NB4 (cell line): ENCODE results near the gene HNRNPAB.
A peak's percentile ranks its signal among the peaks of the same experiment; 100 is the strongest.
"Not testable (repeated sequence)": the region's sequence is repeated elsewhere in the genome, so short reads cannot be mapped to it uniquely, and the experiment has no call there.

Experiments
- DNase-seq: peaks from one replicate; pipeline ENCODE4 v3.0.0; 2010; ENCODE audit warnings: low read depth
- H3K4me3 ChIP-seq: one replicate; pipeline ENCODE4 v1.5.1; 2011; ENCODE audit warnings: mild to moderate bottlenecking, low read depth, low read length, moderate library complexity
- CTCF ChIP-seq: IDR thresholded peaks from one replicate; pipeline ENCODE4 v1.5.1; 2012; ENCODE audit warnings: low read depth, low read length
- MAX ChIP-seq: IDR thresholded peaks from 2 replicates; pipeline ENCODE4 v1.6.1; 2011; ENCODE audit warnings: low read depth, low read length
- MYC ChIP-seq: IDR thresholded peaks from 2 replicates; pipeline ENCODE4 v1.6.1; 2011; ENCODE audit warnings: low read depth, low read length
- POLR2A ChIP-seq: IDR thresholded peaks from 2 replicates; pipeline ENCODE4 v1.6.1; 2011; ENCODE audit warnings: mild to moderate bottlenecking; ENCODE audit not compliant: insufficient read length; ENCODE audit errors: extremely low read depth

Gene HNRNPAB

DNA sequence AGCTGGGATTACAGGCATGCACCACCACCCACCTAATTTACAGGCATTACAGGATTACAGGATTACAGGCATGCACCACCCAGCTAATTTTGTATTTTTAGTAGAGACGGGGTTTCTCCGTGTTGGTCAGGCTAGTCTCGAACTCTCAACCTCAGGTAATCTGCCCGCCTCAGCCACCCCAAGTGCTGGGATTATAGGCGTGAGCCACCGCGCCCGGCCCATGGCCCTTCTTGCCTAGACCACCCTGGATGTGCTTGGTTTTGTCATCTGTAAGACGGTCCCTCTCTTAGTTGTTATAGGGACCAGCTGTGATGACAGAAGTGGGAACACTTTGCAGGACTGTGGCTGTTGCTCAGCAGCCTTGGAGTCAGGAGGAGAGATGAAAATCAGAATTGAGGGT lies 31.8 kb downstream of the HNRNPAB start:
- H3K4me3 ChIP-seq: no peak overlapping the region
- TF ChIP-seq POLR2A (no peak), MYC (no peak), CTCF (no peak), MAX (no peak)
- DNase-seq: no peak

DNA sequence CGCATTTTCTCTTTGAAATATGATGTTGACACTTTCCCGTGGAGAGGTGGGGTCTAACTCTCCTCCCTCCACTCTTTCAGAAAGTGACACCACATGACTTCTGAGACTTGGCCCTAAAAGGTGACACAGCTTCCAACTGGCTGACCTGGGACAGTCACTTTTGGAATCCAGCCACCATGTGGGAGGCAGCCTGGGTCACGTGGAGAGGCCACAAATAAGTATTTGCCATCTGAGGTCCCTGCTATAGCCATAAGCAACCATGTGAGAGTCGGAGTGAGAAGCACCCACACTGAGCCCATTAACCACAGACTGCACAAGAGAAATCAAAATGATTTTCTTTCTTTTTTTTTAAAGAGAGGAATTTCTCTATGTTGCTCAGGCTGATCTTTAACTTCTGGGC lies 32.3 kb downstream of the HNRNPAB start:
- no peak for DNase-seq
- 0 out of 2 replicates have a peak, but pooled peaks have one; percentile 7 for TF ChIP-seq MAX
- no peak for TF ChIP-seq POLR2A
- H3K4me3 ChIP-seq: no peak overlapping the region

DNA sequence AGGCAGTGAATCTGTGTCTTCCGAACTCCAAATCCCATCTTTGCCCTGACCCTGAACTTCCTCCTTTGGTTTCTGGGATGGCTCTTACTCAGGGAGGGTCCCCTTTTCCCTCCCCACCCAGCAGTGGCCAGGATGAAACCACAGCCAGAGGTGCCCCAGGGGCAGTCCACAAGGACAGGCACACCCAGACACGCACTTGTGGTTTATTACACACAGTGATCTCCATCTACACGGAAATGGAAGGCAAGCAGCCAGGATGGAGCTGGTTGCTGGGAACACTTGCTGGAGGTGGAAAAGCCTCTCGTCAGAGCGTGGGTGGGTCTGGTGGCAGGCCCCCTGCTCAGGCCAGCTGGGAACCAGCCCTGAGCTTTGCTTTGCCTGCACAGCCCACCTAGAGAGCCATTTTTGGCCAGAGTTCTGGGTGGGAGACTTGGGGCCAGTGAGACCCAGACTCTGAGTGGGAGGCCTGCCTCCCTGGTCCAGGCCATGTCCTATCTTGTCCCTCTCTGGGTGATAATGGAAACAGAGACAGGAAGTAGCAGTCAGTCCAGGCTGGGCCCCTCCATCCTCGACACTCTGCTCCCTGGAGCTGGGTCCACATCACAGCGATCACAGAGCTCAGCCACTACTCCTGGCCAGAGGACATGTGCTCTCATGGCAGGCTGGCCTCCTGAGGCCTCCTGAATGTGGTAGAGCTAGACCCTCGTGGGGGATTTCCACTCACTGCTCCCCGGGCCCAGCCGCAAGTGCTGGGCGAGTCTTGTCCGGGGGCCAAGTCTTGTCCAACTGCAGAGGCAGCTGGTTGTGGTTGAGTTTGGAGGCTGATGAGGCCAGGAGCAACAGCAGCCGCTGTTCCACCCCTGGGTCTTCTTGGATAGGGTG lies 33.3 kb downstream of the HNRNPAB start:
- no peak for DNase-seq
- TF ChIP-seq MYC: no peak
- TF ChIP-seq POLR2A: no peak
- no peak overlapping the region for H3K4me3 ChIP-seq

DNA sequence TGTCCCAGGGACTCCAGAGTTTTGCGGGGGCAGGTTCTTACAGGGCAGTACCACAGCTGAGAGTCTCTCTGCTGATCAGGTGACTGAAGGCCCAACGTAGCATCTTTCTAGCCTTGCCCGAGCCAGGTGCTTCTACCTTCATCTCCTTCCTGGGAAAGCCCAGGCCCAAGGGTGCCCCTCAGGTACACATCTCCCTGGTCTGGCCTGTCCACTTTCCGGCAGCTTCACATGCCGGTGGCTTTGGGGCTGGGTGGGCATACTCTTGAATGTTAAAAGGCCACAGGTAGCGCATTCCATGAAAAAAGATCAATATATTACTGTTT lies 33.9 kb downstream of the HNRNPAB start:
- no peak for TF ChIP-seq POLR2A
- no peak for DNase-seq
- no peak overlapping the region for H3K4me3 ChIP-seq

DNA sequence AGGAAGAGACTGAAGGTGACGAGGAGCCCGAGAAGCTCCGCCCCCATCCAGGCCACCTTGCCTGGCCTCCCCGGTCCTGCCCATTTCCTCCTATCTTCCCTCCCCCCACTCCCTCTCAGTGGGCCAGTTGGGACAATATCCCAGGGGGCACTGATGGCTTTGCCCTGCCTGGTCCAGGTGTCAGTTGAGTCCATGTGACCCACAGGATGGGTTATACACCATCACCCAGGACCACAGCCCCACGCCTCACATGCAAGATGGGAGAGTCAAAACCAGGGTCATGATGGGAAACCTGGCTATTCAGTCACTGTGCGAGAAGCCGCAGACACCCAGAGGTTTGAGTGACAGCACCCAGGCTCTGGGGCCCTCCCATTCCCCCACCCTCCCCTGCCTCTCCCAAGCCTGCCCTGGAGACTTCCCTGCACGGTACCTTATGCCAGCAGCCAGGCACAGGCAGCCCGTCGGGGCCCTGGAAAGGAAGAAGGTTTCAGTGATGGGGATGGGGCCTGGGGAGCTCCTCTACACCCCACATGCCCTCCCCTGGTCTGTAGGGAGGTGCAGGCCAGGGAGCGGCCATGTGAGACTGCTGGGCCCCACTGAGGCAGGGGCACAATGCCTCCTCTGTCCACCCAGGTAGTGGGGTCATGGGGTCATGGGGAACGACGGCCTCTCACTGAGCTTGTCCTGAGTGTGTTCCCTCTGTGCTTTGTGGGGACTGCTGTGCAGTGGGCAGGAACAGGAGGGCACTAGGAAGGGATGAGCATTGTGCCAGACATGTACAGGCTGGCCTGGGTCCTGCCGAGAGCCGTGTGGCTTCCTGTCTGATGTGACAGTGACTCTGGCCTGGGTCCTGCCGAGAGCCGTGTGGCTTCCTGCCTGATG lies 34.6 kb downstream of the HNRNPAB start:
- H3K4me3 ChIP-seq: no peak overlapping the region
- no peak for DNase-seq
- TF ChIP-seq MYC: no peak
- TF ChIP-seq CTCF: no peak
- no peak for TF ChIP-seq MAX
- no peak for TF ChIP-seq POLR2A

DNA sequence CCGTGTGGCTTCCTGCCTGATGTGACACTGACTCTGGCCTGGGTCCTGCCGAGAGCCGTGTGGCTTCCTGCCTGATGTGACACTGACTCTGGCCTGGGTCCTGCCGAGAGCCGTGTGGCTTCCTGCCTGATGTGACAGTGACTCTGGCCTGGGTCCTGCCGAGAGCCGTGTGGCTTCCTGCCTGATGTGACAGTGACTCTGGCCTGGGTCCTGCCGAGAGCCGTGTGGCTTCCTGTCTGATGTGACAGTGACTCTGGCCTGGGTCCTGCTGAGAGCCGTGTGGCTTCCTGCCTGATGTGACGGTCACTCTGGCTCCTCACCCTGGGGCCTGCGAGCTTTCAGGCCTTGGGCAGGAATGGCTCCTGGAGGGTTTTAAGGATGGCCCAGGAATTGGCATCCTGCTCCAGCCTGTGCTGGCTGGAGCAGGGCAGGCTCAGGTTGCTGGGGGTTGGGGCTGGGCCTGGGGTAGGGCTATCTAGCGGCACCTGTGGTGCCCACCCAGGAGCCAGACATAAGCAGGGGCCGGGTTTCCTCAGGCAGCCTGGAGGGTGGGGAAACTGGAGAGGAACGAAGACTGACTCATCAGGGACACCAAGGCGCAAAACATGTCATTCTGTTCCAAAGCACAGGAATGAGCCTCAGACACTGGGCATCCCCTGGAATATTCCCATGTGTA lies 35.4 kb downstream of the HNRNPAB start:
- TF ChIP-seq MAX: peak; percentile 20; the same call in 1 of the 2 replicates
- not testable (repeated sequence) for H3K4me3 ChIP-seq, DNase-seq

GRCh38 chr5:178240341-178240741 lies 36.0 kb downstream of the HNRNPAB start:
- no peak for DNase-seq
- TF ChIP-seq MAX (no peak), MYC (no peak), POLR2A (no peak), CTCF (no peak)
- H3K4me3 ChIP-seq: no peak overlapping the region
